WI38 (cell line): ENCODE measurements around the gene COL28A1.
"Not testable (repeated sequence)": the region's sequence is repeated elsewhere in the genome, so short reads cannot be mapped to it uniquely, and the experiment has no call there.

Experiments
- H3K4me3 ChIP-seq: 2 replicates; pipeline ENCODE4 v1.5.1; 2011; ENCODE audit warnings: low read depth, mild to moderate bottlenecking, control low read depth, low read length
- CTCF ChIP-seq: IDR thresholded peaks from 2 replicates; pipeline ENCODE4 v1.5.1; 2012; ENCODE audit warnings: low read depth, mild to moderate bottlenecking, control low read depth, low read length

Gene COL28A1

DNA sequence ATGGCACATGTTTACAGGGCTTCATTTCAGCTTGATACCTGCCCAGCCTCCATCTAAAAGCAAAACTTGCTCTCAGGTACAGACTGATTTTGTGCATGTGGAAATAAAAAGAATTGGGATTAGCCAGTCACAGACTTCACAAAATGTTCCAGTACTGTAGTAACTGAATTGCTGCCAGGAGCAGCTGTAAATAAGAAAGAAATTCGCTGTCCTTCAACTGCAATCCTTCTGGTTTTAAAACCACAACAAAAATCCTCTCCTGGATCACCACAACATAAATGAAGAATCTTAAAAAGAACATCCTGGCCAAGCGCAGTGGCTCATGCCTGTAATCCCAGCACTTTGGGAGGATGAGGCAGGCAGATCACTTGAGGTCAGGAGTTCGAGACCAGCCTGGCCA is 27.1 kb upstream of the COL28A1 start:
- TF ChIP-seq CTCF = no peak
- H3K4me3 ChIP-seq = no peak overlapping the region

- not testable (repeated sequence) for H3K4me3 ChIP-seq
Measured at GRCh38 chr7:7561591-7561990, 25.9 kb upstream of the COL28A1 start.

DNA sequence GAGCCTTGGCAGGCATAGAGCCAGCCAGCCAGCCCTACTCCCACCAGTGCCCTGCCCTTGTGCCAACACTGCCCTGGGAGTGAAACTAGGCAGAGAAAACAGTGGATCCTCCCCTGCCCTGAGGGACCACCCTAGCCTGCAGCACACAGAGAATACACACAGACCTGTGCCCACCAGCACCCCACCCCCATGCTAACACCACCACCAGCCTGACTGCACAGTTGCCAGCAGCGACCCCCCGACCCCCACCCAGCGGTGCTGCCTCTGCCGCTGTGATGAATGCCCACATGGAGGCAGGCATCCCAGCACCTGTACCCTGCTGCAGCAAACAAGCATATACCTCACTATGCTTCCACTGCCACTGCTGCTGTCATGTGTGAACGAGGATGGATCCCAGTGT is 21.6 kb upstream of the COL28A1 start:
- no peak overlapping the region for H3K4me3 ChIP-seq
- no peak for TF ChIP-seq CTCF

DNA sequence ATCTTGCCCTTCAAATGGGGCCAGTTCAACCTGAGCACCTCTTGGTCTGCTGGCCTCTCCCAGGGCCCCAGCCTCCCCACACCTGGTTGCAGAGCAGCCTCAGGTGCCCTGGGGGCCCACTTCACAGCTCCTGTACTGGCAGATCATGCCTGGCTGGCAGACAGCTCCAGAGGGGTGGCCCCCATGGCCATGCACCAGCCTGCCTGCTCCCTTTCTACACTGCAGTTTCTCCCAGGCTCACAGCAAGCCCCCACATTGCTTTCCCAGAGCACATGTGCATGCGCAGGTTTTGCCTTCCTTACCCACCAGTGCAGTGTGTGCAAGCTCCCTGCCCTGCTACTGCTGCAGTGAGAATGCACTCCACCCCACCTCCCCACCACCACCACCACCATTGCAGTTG is 21.2 kb upstream of the COL28A1 start:
- no peak for TF ChIP-seq CTCF
- no peak overlapping the region for H3K4me3 ChIP-seq

- H3K4me3 ChIP-seq = no peak overlapping the region
- no peak for TF ChIP-seq CTCF
Measured at GRCh38 chr7:7554649-7555575, 19.2 kb upstream of the COL28A1 start.

- no peak for TF ChIP-seq CTCF
- no peak overlapping the region for H3K4me3 ChIP-seq
Measured at GRCh38 chr7:7554021-7554432, 18.4 kb upstream of the COL28A1 start.

- TF ChIP-seq CTCF = no peak
- H3K4me3 ChIP-seq = no peak overlapping the region
Measured at GRCh38 chr7:7553386-7553785, 17.7 kb upstream of the COL28A1 start.
